Midbrain (tissue), 1 donor: ENCODE measurements around the gene ASMTL.

Experiments
- DNase-seq: peaks from one replicate; lab custom pipeline; 2025; lab: John Stamatoyannopoulos, UW

Gene ASMTL

GRCh38 chrX:1403228-1403627, 49.5 kb downstream of the ASMTL start:
- DNase-seq, result no peak

- DNase-seq, result no peak
Observed at GRCh38 chrX:1401611-1402430, 50.9 kb downstream of the ASMTL start.

- DNase-seq, result no peak
Observed at GRCh38 chrX:1400742-1401471, 51.8 kb downstream of the ASMTL start.

- no peak for DNase-seq
Observed at GRCh38 chrX:1400049-1400448, 52.7 kb downstream of the ASMTL start.

GRCh38 chrX:1398431-1399340, 54.0 kb downstream of the ASMTL start:
- no peak for DNase-seq

- no peak for DNase-seq
Observed at GRCh38 chrX:1397441-1398270, 55.1 kb downstream of the ASMTL start.

GRCh38 chrX:1397001-1397400, 55.7 kb downstream of the ASMTL start:
- DNase-seq, result no peak

GRCh38 chrX:1395646-1396216, 57.0 kb downstream of the ASMTL start:
- no peak for DNase-seq

GRCh38 chrX:1394731-1395501, 57.8 kb downstream of the ASMTL start:
- no peak for DNase-seq

- DNase-seq, result no peak
Observed at GRCh38 chrX:1393871-1394615, 58.7 kb downstream of the ASMTL start.

GRCh38 chrX:1392376-1393068, 60.2 kb downstream of the ASMTL start:
- no peak for DNase-seq

- DNase-seq, result no peak
Observed at GRCh38 chrX:1391707-1392375, 60.9 kb downstream of the ASMTL start, which contains the start of gene SLC25A6. Gene SLC25A6, minus strand, starts transcription at chrX:1392113. Its CDS starts 104 bp downstream, at chrX:1392009.

GRCh38 chrX:1391370-1391706, 61.4 kb downstream of the ASMTL start:
- no peak for DNase-seq

- DNase-seq, result no peak
Observed at GRCh38 chrX:1390621-1391369, 61.9 kb downstream of the ASMTL start.

GRCh38 chrX:1389993-1390285, 62.8 kb downstream of the ASMTL start:
- DNase-seq, result no peak

GRCh38 chrX:1389181-1389992, 63.3 kb downstream of the ASMTL start:
- DNase-seq, result no peak

GRCh38 chrX:1388651-1389050, 64.1 kb downstream of the ASMTL start:
- no peak for DNase-seq
